ENCODE measurements around the gene RXRA. TPM values are rescaled to one million over a fixed set of nuclear protein-coding genes. Genes with fewer than 3 reads are reported as not detected.

The RXRA gene
- total RNA-seq, 1 donor from 2014 or later = 22.8 TPM

- DNase-seq (ENCODE audit: low spot score) = no peak
- peaks cover 10% of the 10 kb centered on the region for H3K4me1 Mint-ChIP-seq (ENCODE audit: low read depth)
- H3K27ac Mint-ChIP-seq = peak overlapping the region; percentile 17
- H3K4me3 Mint-ChIP-seq (ENCODE audit: low read depth) = no peak overlapping the region
- H3K36me3 Mint-ChIP-seq (ENCODE audit: low read depth) = no peaks in the 10 kb centered on the region
- H3K9me3 Mint-ChIP-seq = no peaks in the 10 kb centered on the region
- intact Hi-C loops (cut with micrococcal nuclease) = no loop called here
- H3K27me3 Mint-ChIP-seq (ENCODE audit: low read depth) = peaks cover 3% of the 10 kb centered on the region
Measured at GRCh38 chr9:134455021-134455471, 128.8 kb downstream of the RXRA start.

GRCh38 chr9:134455537-134455933 lies 129.3 kb downstream of the RXRA start:
- Mint-ChIP-seq H3K9me3 (no peaks in the 10 kb centered on the region), H3K4me3 (ENCODE audit: low read depth) (no peak overlapping the region), H3K27ac (peak overlapping the region; percentile 33), H3K4me1 (ENCODE audit: low read depth) (peaks cover 10% of the 10 kb centered on the region), H3K27me3 (ENCODE audit: low read depth) (no peaks in the 10 kb centered on the region), H3K36me3 (ENCODE audit: low read depth) (no peaks in the 10 kb centered on the region)
- no peak for DNase-seq (ENCODE audit: low spot score)
- intact Hi-C loops (cut with micrococcal nuclease) = no loop called here

DNA sequence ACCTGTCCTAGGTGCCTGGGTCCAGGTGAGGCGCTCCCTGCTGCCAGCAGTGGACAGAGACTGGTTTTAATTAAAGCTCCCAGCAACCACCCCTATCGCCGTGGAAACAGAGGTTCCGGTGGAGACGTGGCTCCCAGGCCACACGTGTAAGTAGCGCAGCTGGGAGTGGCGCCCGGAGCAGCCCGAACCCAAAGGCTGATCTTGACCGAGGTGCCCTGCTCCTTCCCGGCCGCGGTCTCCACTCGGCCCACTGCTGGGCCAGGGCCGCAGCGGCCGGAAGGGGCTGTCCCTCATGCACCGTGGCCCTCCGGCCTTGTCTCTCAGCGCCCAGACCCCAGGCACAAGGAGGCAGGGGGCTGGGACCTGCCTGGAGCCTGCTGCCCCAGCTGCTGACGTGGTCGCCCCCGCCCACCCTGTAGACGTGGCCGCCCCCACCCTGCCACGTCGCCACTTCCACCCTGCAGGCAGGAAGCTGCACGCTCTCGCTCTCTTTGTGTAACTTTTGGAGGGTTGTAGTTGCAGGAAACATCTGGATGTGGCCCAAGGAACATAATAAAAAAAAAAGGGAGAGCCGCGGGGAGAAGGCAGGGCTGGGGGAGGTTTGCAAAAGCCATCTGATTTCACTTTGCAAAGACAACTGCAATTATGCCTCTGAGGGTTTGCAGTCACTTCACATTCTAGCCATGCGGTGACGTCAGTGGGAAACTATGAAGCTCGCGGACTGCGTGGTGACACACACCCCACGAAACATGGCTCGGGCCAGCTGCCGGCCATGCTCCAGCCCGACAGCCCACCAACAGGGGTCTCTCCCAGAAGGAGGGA lies 129.9 kb downstream of the RXRA start:
- peak; percentile 56 for DNase-seq (ENCODE audit: low spot score)
- no peaks in the 10 kb centered on the region for H3K9me3 Mint-ChIP-seq
- no peaks in the 10 kb centered on the region for H3K36me3 Mint-ChIP-seq (ENCODE audit: low read depth)
- peak overlapping the region; percentile 58 for H3K4me3 Mint-ChIP-seq (ENCODE audit: low read depth)
- intact Hi-C loops (cut with micrococcal nuclease) = no loop called here
- peaks cover 10% of the 10 kb centered on the region for H3K4me1 Mint-ChIP-seq (ENCODE audit: low read depth)
- peak overlapping the region; percentile 91 for H3K27ac Mint-ChIP-seq
- no peaks in the 10 kb centered on the region for H3K27me3 Mint-ChIP-seq (ENCODE audit: low read depth)

DNA sequence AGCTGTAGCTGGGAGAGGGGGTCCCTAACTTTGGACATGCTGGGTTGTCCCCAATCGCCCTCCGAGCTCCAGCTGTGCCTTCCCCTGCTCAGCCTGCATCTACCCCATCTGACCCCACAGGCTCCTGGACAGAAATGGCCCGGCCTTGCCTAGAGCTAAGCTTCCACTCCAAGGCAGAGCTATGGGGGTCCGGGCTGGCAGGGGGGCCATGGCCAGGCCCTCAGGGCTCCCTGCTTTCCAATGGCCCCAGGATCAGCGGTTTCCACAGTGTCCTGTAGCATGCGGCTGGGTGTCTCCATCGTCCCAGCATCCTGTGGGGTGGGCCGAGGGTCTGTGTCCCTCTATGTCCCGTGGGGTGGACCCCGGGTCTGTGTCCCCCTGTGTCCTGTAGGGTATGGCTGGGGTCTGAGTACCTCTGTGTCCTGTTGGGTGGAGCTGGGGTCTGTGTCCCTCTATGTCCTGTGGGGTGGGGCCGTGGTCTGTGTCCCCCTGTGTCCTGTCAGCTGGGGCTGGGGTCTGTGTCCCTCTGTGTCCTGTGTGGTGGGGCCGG lies 130.6 kb downstream of the RXRA start:
- Mint-ChIP-seq H3K27me3 (ENCODE audit: low read depth) (no peaks in the 10 kb centered on the region), H3K4me1 (ENCODE audit: low read depth) (peaks cover 10% of the 10 kb centered on the region), H3K9me3 (no peaks in the 10 kb centered on the region), H3K4me3 (ENCODE audit: low read depth) (peak overlapping the region; percentile 58), H3K36me3 (ENCODE audit: low read depth) (no peaks in the 10 kb centered on the region), H3K27ac (peak overlapping the region; percentile 91)
- intact Hi-C loops (cut with micrococcal nuclease) = no loop called here
- no peak for DNase-seq (ENCODE audit: low spot score)

DNA sequence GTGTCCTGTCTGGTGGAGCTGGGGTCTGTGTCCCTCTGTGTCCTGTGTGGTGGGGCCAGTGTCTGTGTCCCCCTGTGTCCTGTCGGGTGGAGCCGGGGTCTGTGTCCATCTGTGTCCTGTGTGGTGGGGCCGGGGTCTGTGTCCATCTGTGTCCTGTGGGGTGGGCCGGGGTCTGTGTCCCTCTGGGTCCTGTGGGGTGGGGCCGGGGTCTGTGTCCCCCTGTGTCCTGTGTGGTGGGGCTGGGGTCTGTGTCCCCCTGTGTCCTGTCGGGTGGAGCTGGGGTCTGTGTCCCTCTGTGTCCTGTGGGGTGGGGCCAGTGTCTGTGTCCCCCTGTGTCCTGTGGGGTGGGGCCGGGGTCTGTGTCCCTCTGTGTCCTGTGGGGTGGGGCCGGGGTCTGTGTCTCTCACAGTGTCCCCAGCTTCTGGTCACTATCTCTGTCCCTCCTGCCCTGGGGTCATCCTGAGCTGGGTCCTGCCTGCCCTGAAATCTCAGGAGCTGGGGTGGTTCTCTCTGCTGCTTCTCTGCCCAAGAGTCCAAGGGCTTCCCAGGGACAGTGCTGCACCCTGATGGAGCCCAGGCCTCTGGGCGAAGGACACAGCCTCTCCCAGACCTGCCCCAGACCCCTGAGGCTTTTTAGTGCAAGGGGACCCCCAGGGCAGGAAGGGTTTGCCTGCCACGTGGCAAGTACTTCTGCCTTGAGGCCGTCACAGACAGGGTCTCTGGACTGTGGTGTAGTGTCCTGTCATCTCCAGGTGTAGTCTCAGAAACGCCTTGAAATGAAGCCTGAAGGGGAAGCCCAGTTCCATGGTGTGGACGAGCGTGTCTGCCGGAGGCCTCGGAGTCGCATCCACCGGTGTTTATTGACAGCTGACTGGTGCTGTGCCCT lies 131.3 kb downstream of the RXRA start:
- Mint-ChIP-seq H3K27ac (peak overlapping the region; percentile 91), H3K27me3 (ENCODE audit: low read depth) (no peaks in the 10 kb centered on the region), H3K9me3 (no peaks in the 10 kb centered on the region), H3K4me3 (ENCODE audit: low read depth) (no peak overlapping the region), H3K4me1 (ENCODE audit: low read depth) (peaks cover 10% of the 10 kb centered on the region), H3K36me3 (ENCODE audit: low read depth) (no peaks in the 10 kb centered on the region)
- DNase-seq (ENCODE audit: low spot score) = no peak
- intact Hi-C loops (cut with micrococcal nuclease) = no loop called here

DNA sequence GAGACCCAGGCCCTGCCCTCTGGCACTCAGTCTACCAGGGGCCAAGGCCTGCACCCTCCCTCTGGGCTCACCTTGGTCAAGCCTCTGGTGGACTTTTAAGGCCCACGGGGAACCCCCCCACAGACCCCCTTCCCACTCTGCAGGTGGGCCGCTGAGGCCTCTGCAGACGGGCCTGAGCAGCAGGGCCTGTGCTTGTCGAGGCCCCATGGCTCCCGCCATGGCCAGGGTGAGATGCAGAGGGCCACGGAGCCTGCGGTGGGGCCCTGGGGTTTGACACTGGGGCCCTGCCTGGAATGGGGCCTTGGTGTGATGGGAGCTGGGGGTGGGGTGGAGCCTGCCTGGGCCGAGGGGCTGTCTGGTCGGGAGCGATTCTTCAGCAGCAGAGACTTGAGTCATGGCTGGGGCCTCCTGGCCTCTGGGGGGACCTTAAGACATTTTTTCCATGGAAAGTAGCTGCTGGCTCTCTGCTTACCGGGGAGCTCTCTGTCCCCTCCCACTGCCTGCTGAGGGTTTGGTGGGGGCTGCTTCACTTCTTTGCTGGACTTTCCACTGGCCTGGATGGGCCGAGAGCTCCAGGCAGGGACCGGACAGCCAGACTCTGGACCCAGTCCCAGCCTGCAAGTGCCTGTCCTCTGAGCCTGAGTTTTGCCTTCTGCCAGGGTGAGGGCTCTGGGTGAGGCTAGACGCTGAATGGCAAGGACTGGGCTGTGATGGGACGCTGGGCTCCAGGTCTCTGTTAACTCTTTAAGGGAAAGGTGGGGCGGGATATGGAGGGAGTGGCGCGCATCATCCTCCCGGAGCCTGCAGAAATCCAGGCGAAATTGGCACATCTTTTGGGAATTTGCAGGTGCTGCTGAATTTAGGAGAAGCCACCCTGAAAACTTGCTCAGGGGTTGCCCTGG lies 132.2 kb downstream of the RXRA start:
- DNase-seq (ENCODE audit: low spot score) = no peak
- Mint-ChIP-seq H3K4me1 (ENCODE audit: low read depth) (peaks cover 10% of the 10 kb centered on the region), H3K27ac (no peak overlapping the region), H3K9me3 (no peaks in the 10 kb centered on the region), H3K27me3 (ENCODE audit: low read depth) (no peaks in the 10 kb centered on the region), H3K36me3 (ENCODE audit: low read depth) (no peaks in the 10 kb centered on the region), H3K4me3 (ENCODE audit: low read depth) (no peak overlapping the region)
- intact Hi-C loops (cut with micrococcal nuclease) = no loop called here

DNA sequence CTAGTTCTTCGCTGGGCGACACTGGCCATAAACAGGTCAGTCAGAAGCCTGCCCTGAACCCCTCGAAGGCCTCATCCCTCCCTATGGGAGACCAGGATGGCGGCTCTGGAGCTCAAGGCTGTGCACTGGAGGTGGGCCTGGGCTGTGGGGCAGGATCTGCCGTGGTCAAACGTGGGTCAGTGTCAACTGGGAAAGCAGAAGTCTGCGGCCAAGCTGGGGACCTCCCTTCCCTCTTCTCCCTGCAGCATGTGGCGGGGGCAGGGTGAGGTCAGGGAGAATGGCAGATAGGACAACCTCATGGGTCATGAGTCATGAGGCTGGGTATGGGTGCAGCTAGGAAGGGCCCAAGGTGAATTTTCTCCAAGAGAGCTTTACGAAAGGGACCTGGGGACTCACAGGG lies 132.9 kb downstream of the RXRA start:
- H3K27me3 Mint-ChIP-seq (ENCODE audit: low read depth) = no peaks in the 10 kb centered on the region
- intact Hi-C loops (cut with micrococcal nuclease) = no loop called here
- no peaks in the 10 kb centered on the region for H3K9me3 Mint-ChIP-seq
- H3K36me3 Mint-ChIP-seq (ENCODE audit: low read depth) = no peaks in the 10 kb centered on the region
- H3K4me3 Mint-ChIP-seq (ENCODE audit: low read depth) = no peak overlapping the region
- H3K4me1 Mint-ChIP-seq (ENCODE audit: low read depth) = peaks cover 10% of the 10 kb centered on the region
- H3K27ac Mint-ChIP-seq = no peak overlapping the region
- no peak for DNase-seq (ENCODE audit: low spot score)

DNA sequence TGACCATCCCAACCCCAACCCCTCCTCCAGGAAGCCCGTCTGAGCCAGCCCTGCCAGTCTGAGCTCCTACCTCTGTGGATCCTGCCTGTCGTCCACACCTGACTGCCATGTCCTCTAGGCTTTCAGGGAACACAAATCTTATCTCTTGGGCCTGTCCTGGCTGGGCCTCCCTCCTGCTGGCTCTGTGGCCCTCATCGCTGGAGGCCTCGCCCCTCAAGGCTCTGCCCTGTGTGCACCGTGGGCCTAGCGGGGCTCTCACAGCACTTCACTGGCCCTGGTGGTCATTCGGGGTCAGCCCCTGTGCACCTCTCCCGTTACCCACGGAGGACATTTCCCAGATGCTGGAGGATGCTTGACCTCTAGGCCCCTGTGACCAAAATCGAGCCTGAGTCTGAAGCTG lies 133.3 kb downstream of the RXRA start:
- Mint-ChIP-seq H3K4me3 (ENCODE audit: low read depth) (no peak overlapping the region), H3K9me3 (no peaks in the 10 kb centered on the region), H3K27me3 (ENCODE audit: low read depth) (no peaks in the 10 kb centered on the region), H3K36me3 (ENCODE audit: low read depth) (no peaks in the 10 kb centered on the region), H3K27ac (no peak overlapping the region), H3K4me1 (ENCODE audit: low read depth) (peaks cover 9% of the 10 kb centered on the region)
- no peak for DNase-seq (ENCODE audit: low spot score)
- intact Hi-C loops (cut with micrococcal nuclease) = no loop called here

DNA sequence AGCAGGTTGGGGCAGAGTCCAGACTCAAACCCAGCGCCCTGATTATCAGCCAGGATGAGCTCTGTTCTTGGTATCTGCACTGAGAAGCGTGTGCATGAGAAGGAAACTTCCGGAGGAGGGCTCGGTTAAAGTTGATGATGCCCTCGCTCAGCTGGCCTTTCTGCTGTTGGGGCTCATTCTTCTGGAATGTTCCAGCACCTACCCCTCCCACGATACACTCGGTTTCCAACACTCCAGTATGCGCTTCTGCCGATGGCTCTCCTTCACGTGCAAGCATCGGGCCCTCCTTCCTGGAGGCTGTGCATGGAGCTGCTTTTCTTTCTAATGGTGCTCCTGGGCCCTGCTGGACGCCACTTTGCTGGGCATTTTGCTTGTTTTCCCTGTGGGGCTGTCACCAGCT lies 134.0 kb downstream of the RXRA start:
- Mint-ChIP-seq H3K4me3 (ENCODE audit: low read depth) (no peak overlapping the region), H3K27ac (no peak overlapping the region), H3K36me3 (ENCODE audit: low read depth) (no peaks in the 10 kb centered on the region), H3K9me3 (no peaks in the 10 kb centered on the region), H3K4me1 (ENCODE audit: low read depth) (peaks cover 7% of the 10 kb centered on the region), H3K27me3 (ENCODE audit: low read depth) (no peaks in the 10 kb centered on the region)
- intact Hi-C loops (cut with micrococcal nuclease) = no loop called here
- DNase-seq (ENCODE audit: low spot score) = no peak

- H3K27ac Mint-ChIP-seq = no peak overlapping the region
- no peak for DNase-seq (ENCODE audit: low spot score)
- no peaks in the 10 kb centered on the region for H3K27me3 Mint-ChIP-seq (ENCODE audit: low read depth)
- intact Hi-C loops (cut with micrococcal nuclease) = no loop called here
- H3K9me3 Mint-ChIP-seq = no peaks in the 10 kb centered on the region
- H3K4me1 Mint-ChIP-seq (ENCODE audit: low read depth) = peaks cover 5% of the 10 kb centered on the region
- H3K36me3 Mint-ChIP-seq (ENCODE audit: low read depth) = no peaks in the 10 kb centered on the region
- H3K4me3 Mint-ChIP-seq (ENCODE audit: low read depth) = no peak overlapping the region
Measured at GRCh38 chr9:134460896-134461295, 134.6 kb downstream of the RXRA start.

- no peaks in the 10 kb centered on the region for H3K36me3 Mint-ChIP-seq (ENCODE audit: low read depth)
- H3K27me3 Mint-ChIP-seq (ENCODE audit: low read depth) = no peaks in the 10 kb centered on the region
- intact Hi-C loops (cut with micrococcal nuclease) = no loop called here
- DNase-seq (ENCODE audit: low spot score) = no peak
- peaks cover 2% of the 10 kb centered on the region for H3K4me1 Mint-ChIP-seq (ENCODE audit: low read depth)
- H3K27ac Mint-ChIP-seq = no peak overlapping the region
- H3K9me3 Mint-ChIP-seq = no peaks in the 10 kb centered on the region
- no peak overlapping the region for H3K4me3 Mint-ChIP-seq (ENCODE audit: low read depth)
Measured at GRCh38 chr9:134461426-134461982, 135.2 kb downstream of the RXRA start.

- H3K27me3 Mint-ChIP-seq (ENCODE audit: low read depth) = no peaks in the 10 kb centered on the region
- DNase-seq (ENCODE audit: low spot score) = no peak
- no peaks in the 10 kb centered on the region for H3K36me3 Mint-ChIP-seq (ENCODE audit: low read depth)
Measured at GRCh38 chr9:134462318-134462717, 136.1 kb downstream of the RXRA start.

More at GRCh38 chr9:134462318-134462717, 136.1 kb downstream of the RXRA start:
- Mint-ChIP-seq H3K9me3 (no peaks in the 10 kb centered on the region), H3K4me3 (ENCODE audit: low read depth) (no peak overlapping the region), H3K27ac (no peak overlapping the region), H3K4me1 (ENCODE audit: low read depth) (no peaks in the 10 kb centered on the region)
- intact Hi-C loops (cut with micrococcal nuclease) = no loop called here
